Left colon (tissue), 2 donors: ENCODE results near the gene TAS2R39. TPM values are rescaled to one million over a fixed set of nuclear protein-coding genes. Genes with fewer than 3 reads are reported as not detected.
A peak's percentile ranks its signal among the peaks of the same experiment; 100 is the strongest.
"Not testable (repeated sequence)": the region's sequence is repeated elsewhere in the genome, so short reads cannot be mapped to it uniquely, and the experiment has no call there.

Experiments
- ATAC-seq: fragments of 200-7000 bp; cut with Tn5 transposase; one replicate; pipeline ENCODE4 v1.9.1; 2020; ENCODE audit warnings: mild to moderate bottlenecking, moderate library complexity
- DNase-seq, 2 donors: peaks; one replicate each; pipeline ENCODE4 v3.0.0-alpha.2; 2020
- intact Hi-C, 2 donors: fragments of 100-400 bp; cut with DNase I in 1 of 2; cut with micrococcal nuclease in 1 of 2; formaldehyde crosslinking; loops; one replicate each; pipeline versions ENCODE4 v1.11.2 to v1.14.0; 2022; cut with DNase I, micrococcal nuclease
- total RNA-seq, 2 donors: library from RNA; stranded (reverse); fragmentation: NEBNext Ultra II Directional; extraction: Animal tissue kit (Norgen Biotek cat#: 25700); gene quantifications; one replicate each; pipeline ENCODE4 v1.2.1, GENCODE V29; 2021
- donor health status: DM: no; HTN: no; CAD: no.
- donor health status: DM: yes; HTN: yes; CAD: no.

The TAS2R39 gene
- total RNA-seq, 2 donors from 2014 or later, result not detected

DNA sequence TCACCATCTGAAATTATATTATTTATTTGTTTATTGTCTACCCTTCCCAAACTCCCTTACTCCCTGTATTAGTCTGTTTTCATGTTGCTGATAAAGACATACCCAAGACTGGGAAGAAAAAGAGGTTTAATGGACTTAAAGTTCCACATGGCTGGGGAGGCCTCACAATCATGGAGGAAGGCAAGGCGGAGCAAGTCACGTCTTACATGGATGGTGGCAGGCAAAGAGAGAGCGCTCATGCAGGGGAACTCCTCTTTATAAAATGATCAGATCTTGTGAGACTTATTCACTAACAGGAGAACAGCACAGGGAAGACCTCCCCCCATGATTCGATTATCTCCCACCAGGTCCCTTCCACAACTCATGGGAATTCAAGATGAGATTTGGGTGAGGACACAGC, 30.3 kb downstream of the TAS2R39 start:
- DNase-seq, ATAC-seq: not testable (repeated sequence)
- intact Hi-C loops, result loop anchor here (2.0 to 10.0 kb wide), 3 partner anchors 205 to 359 kb away; partner anchors contain the start of gene EPHB6 (in 1 of the 2)

DNA sequence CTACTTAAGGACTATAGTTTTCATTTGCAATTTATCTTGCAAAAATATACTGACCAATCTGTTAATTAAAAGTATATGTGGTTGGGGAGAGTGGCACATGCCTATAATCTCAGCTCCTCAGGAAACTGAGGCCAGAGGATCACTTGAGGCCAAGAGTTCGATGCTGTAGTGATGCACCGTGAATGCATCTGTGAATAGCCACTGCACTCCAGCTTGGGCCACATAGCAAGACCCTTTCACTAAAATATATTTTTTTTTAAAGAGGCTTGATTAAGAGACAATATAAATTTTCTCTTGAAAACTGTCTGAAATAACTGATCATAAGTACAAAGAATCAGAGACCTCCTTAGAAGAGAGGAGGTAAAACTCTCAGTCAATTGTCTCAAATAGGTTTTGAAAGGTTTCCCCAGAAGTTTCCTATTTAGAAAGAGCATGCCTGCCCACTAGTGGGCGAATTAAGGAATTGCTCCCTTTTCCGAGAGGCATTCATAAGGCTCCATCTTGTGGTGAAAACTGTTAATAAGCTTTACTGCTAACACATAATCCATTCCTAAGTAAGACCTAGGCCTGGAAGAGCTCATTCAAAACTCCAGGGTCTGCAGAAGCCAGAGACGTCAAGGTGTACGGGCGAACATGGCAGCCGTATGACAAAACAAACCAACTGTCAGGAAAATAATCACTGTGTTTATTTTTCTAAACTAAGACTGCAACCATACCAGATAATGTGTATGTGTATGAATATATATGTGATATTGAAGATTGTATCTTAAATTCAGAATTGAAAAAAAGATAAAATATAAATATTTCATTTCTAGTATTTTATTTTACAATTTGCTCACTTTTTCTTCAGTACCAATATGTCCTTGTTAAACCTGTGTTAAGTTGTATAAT, 31.8 kb downstream of the TAS2R39 start:
- DNase-seq (peak; percentile 35 to 42), ATAC-seq (peak; percentile 74)
- intact Hi-C loops, result loop anchor here (10.0 kb wide), 2 partner anchors 210 to 360 kb away; partner anchors contain the start of gene EPHB6 (in 1 of the 2)

GRCh38 chr7:143216151-143216550, 32.9 kb downstream of the TAS2R39 start:
- DNase-seq (no peak), ATAC-seq (no peak)
- intact Hi-C loops, result loop anchor here (10.0 kb wide), 2 partner anchors 211 to 361 kb away; partner anchors contain the start of gene EPHB6 (in 1 of the 2)

GRCh38 chr7:143216686-143217085, 33.5 kb downstream of the TAS2R39 start:
- ATAC-seq (no peak), DNase-seq (no peak)
- intact Hi-C loops, result loop anchor here (10.0 kb wide), 2 partner anchors 212 to 362 kb away; partner anchors contain the start of gene EPHB6 (in 1 of the 2)

DNA sequence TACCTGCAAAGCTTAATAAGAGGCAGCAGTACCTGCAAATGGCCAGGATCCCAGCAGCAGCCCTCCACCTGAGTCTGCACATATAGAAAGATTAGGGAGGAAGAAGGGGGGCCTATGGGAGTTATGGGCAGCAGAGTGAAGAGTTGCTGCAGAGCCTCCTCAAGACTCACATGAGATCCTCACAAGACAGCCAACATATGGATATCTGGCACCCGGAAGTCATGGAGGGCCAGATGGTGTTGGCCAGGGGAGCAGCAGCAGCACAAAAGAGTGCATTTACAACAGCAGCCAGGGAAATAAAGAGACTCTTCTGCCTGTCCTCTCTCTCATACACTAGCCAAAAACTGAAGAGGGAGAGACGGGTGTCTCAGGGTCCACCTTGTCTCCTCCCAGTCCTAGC, 34.6 kb downstream of the TAS2R39 start:
- intact Hi-C loops, result loop anchor here (10.0 kb wide), 2 partner anchors 213 to 363 kb away; partner anchors contain the start of gene EPHB6 (in 1 of the 2)
- DNase-seq (no peak), ATAC-seq (no peak)

- ATAC-seq (no peak), DNase-seq (no peak)
- intact Hi-C loops, result no loop called here
These were observed 38.1 kb downstream of the TAS2R39 start for GRCh38 chr7:143221286-143221685.

- no peak for ATAC-seq
- DNase-seq, result no peak
- intact Hi-C loops, result no loop called here
These were observed 38.5 kb downstream of the TAS2R39 start, which contains the start of gene TAS2R40 for GRCh38 chr7:143221737-143222136. TSS of gene TAS2R40 (plus strand) at chr7:143222037. CDS start at chr7:143222079, 42 bp downstream.

DNA sequence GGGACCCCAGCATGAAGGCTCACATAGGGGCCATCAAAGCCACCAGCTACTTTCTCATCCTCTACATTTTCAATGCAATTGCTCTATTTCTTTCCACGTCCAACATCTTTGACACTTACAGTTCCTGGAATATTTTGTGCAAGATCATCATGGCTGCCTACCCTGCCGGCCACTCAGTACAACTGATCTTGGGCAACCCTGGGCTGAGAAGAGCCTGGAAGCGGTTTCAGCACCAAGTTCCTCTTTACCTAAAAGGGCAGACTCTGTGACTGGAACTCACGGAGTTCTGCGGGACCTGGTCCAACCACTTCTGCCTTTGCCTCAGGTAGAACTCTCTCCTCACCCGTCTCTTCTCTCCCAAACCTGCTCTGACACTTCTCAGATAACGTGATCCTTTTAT, 39.6 kb downstream of the TAS2R39 start:
- ATAC-seq (no peak), DNase-seq (peak in 1 of 2 donors; percentile 33)
- intact Hi-C loops, result no loop called here

DNA sequence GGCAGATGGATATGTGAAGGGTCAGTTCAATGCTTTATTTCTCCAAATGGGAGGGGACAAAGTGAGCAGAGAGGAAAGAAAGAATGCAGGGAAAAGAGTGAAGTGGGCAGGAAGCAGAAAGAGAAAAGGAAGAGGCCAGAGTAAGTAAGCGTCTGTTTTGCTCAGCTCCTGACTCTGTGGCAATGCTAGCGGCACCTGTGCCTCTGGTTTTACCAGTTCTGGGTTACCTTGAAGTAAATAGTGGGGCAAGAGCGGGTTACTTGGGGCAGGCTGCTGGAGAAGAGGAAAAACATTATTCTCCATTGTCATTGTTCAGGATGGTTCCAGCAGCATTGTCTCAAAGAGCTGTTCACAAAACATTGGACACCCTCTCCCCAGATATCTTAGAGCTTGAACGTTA, 40.6 kb downstream of the TAS2R39 start:
- DNase-seq, result no peak
- ATAC-seq, result no peak
- intact Hi-C loops, result no loop called here

GRCh38 chr7:143225047-143225446, 41.8 kb downstream of the TAS2R39 start:
- ATAC-seq, result no peak
- intact Hi-C loops, result no loop called here
- no peak for DNase-seq

DNA sequence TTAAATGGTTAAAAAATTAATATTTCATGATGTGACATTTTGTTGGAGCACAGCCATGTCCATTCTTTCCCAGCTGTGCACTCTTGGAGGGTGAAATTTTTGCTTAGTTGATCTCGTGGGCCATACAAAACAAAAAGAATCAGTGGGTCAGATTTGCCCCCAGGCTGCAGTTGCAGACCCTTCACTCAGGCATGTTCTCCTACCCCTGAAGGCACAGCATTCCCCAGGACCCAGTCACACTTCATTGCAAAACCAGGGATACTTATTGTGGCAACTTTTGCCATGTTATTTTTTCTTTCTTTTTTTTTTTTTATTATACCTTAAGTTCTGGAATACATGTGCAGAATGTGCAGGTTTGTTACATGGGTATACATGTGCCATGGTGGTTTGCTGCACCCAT, 44.6 kb downstream of the TAS2R39 start:
- intact Hi-C loops, result no loop called here
- no peak for DNase-seq
- no peak for ATAC-seq

- ATAC-seq, result no peak
- intact Hi-C loops, result no loop called here
- DNase-seq, result no peak
These were observed 46.0 kb downstream of the TAS2R39 start for GRCh38 chr7:143229054-143229790.

DNA sequence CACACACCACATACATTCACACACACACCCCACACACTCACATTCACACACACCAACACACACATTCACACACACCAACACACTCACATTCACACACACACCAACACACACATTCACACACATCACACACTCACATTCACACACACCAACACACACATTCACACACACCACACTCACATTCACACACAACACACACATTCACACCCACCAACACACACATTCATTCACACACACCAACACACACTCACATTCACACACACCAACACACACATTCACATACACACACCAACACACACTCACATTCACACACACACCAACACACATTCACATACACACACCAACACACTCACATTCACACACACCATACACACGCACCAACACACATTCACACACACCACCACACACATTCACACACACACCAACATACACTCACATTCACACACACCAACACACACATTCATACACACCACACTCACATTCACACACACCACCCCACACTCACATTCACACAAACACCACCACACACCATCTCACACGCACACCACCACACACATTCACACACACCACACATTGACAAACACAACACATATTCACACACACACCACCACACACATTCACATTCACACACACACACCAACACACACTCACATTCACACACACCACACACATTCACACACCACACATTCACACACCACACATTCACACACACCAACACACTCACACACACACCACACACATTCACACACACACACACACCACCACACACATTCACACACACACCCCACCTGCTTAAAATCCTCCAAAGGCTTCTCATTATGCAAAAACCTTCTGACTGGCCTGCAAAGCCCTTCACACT, 47.6 kb downstream of the TAS2R39 start:
- DNase-seq, result no peak
- intact Hi-C loops, result loop anchor here in 1 of 2 donors (10.0 kb wide), 1 partner anchor 74 kb away; no protein-coding TSS in a partner anchor
- no peak for ATAC-seq

Other genes with a start within 250 kb of the TAS2R39 start
- not detected for gene TRPV5, start 249.7 kb upstream of the TAS2R39 start, total RNA-seq
- gene LLCFC1, start 243.9 kb upstream of the TAS2R39 start, total RNA-seq, result not detected
- gene KEL, start 221.1 kb upstream of the TAS2R39 start, total RNA-seq, result under 1 TPM in 1 of 2 donors, not detected in 1; 0.85 TPM
- gene OR9A2, start 156.3 kb upstream of the TAS2R39 start, total RNA-seq, result not detected
- gene OR6V1, start 131.1 kb upstream of the TAS2R39 start, total RNA-seq, result not detected
- not detected for gene PIP, start 51.3 kb upstream of the TAS2R39 start, total RNA-seq
- gene TAS2R40, start 38.6 kb downstream of the TAS2R39 start, total RNA-seq, result not detected
- 100 to 1,000 TPM; 290 to 349 TPM for gene GSTK1, start 80.0 kb downstream of the TAS2R39 start, total RNA-seq
- 10 to 100 TPM; 21.8 to 54.1 TPM for gene TMEM139, start 101.5 kb downstream of the TAS2R39 start, total RNA-seq
- gene CASP2, start 104.9 kb downstream of the TAS2R39 start, total RNA-seq, result 10 to 100 TPM; 29.9 to 39.4 TPM
- not detected for gene CLCN1, start 132.7 kb downstream of the TAS2R39 start, total RNA-seq
- 1 to 10 TPM in 1 of 2 donors, under 1 TPM in 1; 0.27 to 3.4 TPM for gene FAM131B, start 179.3 kb downstream of the TAS2R39 start, total RNA-seq
- gene ZYX, start 197.9 kb downstream of the TAS2R39 start, total RNA-seq, result 10 to 100 TPM; 70.1 to 84.4 TPM
- 10 to 100 TPM; 18.2 to 25.1 TPM for gene EPHA1, start 225.4 kb downstream of the TAS2R39 start, total RNA-seq